ENCODE data around the gene GRM7. TPM values are rescaled to one million over a fixed set of nuclear protein-coding genes. Genes with fewer than 3 reads are reported as not detected.

The GRM7 gene
- total and polyA plus RNA-seq, 2 of the 4 experiments (the other 2 are of a cell fraction) = not detected

DNA sequence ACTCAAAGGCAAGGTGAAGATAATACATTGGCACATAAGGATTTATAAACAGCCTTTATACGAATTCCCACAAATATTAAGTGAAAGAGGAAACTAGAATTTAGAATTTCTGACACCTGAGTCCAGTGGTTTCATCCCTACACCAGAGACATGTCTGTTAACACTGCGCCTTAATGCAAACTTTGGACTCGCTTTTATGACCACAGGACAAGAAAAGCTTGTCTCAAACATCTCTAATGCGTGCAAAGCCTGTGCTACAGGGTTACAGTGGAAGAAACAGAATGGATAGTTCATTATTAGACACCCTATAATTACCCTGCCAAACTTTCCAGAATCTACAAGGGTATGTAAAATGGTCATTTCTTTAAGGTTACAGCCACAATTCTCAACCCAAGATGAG, 802.9 kb downstream of the GRM7 start:
- ATAC-seq (ENCODE audit: low read depth) = no peak
- BruUV-seq (replicated peaks) = no TSS peak
- in situ Hi-C loops (cut with MboI; ENCODE audit: low sequenced_read_pairs) (no loop called here), dilution Hi-C loops (cut with HindIII; ENCODE audit: low sequenced_read_pairs, unreplicated experiment) (no loop called here), intact Hi-C loops (cut with micrococcal nuclease) (no loop called here)
- no peak overlapping the region for H2BK15ac ChIP-seq (ENCODE audit: low read depth, low read length)
- H4K20me1 ChIP-seq (ENCODE audit: insufficient read depth, low read length) = no peaks in the 10 kb centered on the region
- H3K23ac ChIP-seq (ENCODE audit: low read depth, low read length) = no peak overlapping the region
- DNase-seq = no peak
- H2AK5ac ChIP-seq (ENCODE audit: low read depth, low read length) = no peak overlapping the region
- H2BK5ac ChIP-seq (ENCODE audit: low read depth, low read length, poor library complexity, severe bottlenecking) = no peak overlapping the region
- no peak overlapping the region for H3K9ac ChIP-seq (ENCODE audit: low read depth, low read length)
- no peaks in the 10 kb centered on the region for H3K36me3 ChIP-seq (ENCODE audit: control insufficient read depth, insufficient read depth, low read length)
- no peaks in the 10 kb centered on the region for H3K79me1 ChIP-seq (ENCODE audit: low read depth in 1 of 2, low read length in 2 of 2)
- no peak overlapping the region for H3K4ac ChIP-seq (ENCODE audit: low read depth, low read length)
- WGBS, 2 experiments (ENCODE audit: extremely low coverage in 2 of 2, insufficient read length in 1 of 2) = no CpG with 5 or more reads among the region's 4 CpGs
- H4K91ac ChIP-seq (ENCODE audit: insufficient read depth, low read depth, low read length) = no peak overlapping the region
- no peak overlapping the region for H3K18ac ChIP-seq (ENCODE audit: low read depth, low read length)
- H3K9me3 ChIP-seq (ENCODE audit: control insufficient read depth, insufficient read depth, low read length) = peaks cover 9% of the 10 kb centered on the region; the same call in 1 of the 2 replicates
- no peak overlapping the region for H3K4me3 ChIP-seq (ENCODE audit: insufficient read depth, low read depth, low read length)
- no peak overlapping the region for H3K56ac ChIP-seq (ENCODE audit: extremely low read depth, insufficient read depth, low read length)
- no peak overlapping the region for H3K14ac ChIP-seq (replicated peaks; ENCODE audit: low read depth, low read length)
- no peak overlapping the region for H2BK20ac ChIP-seq (ENCODE audit: low read depth, low read length)
- ChIA-PET CTCF (no interaction called here), POLR2A (ENCODE audit: unreplicated experiment) (no interaction called here)
- no peaks in the 10 kb centered on the region for H3K9me1 ChIP-seq (ENCODE audit: insufficient read depth, low read length)
- no peak overlapping the region for H4K5ac ChIP-seq (ENCODE audit: low read depth, low read length)
- no peak overlapping the region for H2AK9ac ChIP-seq (replicated peaks; ENCODE audit: low read depth, low read length, poor library complexity)
- no peak overlapping the region for H3K27ac ChIP-seq (ENCODE audit: insufficient read depth, low read length)
- TF ChIP-seq SMC3 (IDR thresholded peaks at IDR 0.05; ENCODE audit: low read depth, low read length) (no peak), FOS (IDR thresholded peaks at IDR 0.05; ENCODE audit: low read depth, low read length) (no peak), CHD1 (IDR thresholded peaks at IDR 0.05; ENCODE audit: low read depth, low read length) (no peak), ELK1 (IDR thresholded peaks at IDR 0.05; ENCODE audit: borderline replicate concordance, low read depth, low read length) (no peak), MXI1 (IDR thresholded peaks at IDR 0.05; ENCODE audit: borderline replicate concordance, low read depth, low read length) (no peak), CEBPB (IDR thresholded peaks at IDR 0.05; ENCODE audit: low read depth, low read length) (no peak), RAD21 (IDR thresholded peaks at IDR 0.05; ENCODE audit: low read length) (no peak), RCOR1 (IDR thresholded peaks at IDR 0.05; ENCODE audit: insufficient replicate concordance, low read length) (no peak), MAFK (IDR thresholded peaks at IDR 0.05; ENCODE audit: low read depth, low read length) (no peak)
- TF ChIP-seq, protein P1, sequence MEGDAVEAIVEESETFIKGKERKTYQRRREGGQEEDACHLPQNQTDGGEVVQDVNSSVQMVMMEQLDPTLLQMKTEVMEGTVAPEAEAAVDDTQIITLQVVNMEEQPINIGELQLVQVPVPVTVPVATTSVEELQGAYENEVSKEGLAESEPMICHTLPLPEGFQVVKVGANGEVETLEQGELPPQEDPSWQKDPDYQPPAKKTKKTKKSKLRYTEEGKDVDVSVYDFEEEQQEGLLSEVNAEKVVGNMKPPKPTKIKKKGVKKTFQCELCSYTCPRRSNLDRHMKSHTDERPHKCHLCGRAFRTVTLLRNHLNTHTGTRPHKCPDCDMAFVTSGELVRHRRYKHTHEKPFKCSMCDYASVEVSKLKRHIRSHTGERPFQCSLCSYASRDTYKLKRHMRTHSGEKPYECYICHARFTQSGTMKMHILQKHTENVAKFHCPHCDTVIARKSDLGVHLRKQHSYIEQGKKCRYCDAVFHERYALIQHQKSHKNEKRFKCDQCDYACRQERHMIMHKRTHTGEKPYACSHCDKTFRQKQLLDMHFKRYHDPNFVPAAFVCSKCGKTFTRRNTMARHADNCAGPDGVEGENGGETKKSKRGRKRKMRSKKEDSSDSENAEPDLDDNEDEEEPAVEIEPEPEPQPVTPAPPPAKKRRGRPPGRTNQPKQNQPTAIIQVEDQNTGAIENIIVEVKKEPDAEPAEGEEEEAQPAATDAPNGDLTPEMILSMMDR (conservative IDR thresholded peaks at IDR 0.05; ENCODE audit: low read depth, low read length) = no peak
- H3K4me2 ChIP-seq (ENCODE audit: low read depth, low read length) = no peak overlapping the region
- no peak overlapping the region for H2AFZ ChIP-seq (replicated peaks; ENCODE audit: low read length, poor library complexity)
- no peak overlapping the region for H2BK120ac ChIP-seq (ENCODE audit: low read depth, low read length)
- H3K4me1 ChIP-seq (ENCODE audit: control insufficient read depth, insufficient read depth, low read length) = no peaks in the 10 kb centered on the region
- H3K27me3 ChIP-seq (ENCODE audit: control insufficient read depth, insufficient read depth, low read length) = no peaks in the 10 kb centered on the region
- H4K8ac ChIP-seq (ENCODE audit: low read depth in 2 of 2, low read length in 2 of 2) = no peak overlapping the region

Measured in IMR-90 (cell line).